H9 (cell line): ENCODE results near the gene EFNA3. TPM values are rescaled to one million over a fixed set of nuclear protein-coding genes. Genes with fewer than 3 reads are reported as not detected.
A peak's percentile ranks its signal among the peaks of the same experiment; 100 is the strongest.

ENCODE experiments used
- DNase-seq: peaks from one replicate; pipeline ENCODE4 v3.0.0-alpha.2; 2017
- H2AFZ ChIP-seq: one replicate; pipeline ENCODE4 v1.6.1; 2013; ENCODE audit warnings: mild to moderate bottlenecking, low read length, control low read depth, moderate library complexity
- H2AK5ac ChIP-seq: 2 replicates; pipeline ENCODE4 v1.6.1; 2013; ENCODE audit warnings: low read length, control low read depth, mixed read lengths; ENCODE audit not compliant: insufficient read length
- H2BK120ac ChIP-seq: one replicate; pipeline ENCODE4 v1.6.1; 2013; ENCODE audit warnings: low read depth, mild to moderate bottlenecking, low read length, control low read depth, inconsistent platforms; ENCODE audit not compliant: poor library complexity, severe bottlenecking
- H2BK12ac ChIP-seq: 2 replicates; pipeline ENCODE4 v1.6.1; 2013; ENCODE audit warnings: low read length, control low read depth, mixed read lengths, low read depth; ENCODE audit not compliant: insufficient read length
- H2BK15ac ChIP-seq: 2 replicates; pipeline ENCODE4 v1.6.1; 2013; ENCODE audit warnings: low read depth, low read length, control low read depth
- H2BK20ac ChIP-seq: one replicate; pipeline ENCODE4 v1.6.1; 2013; ENCODE audit warnings: low read depth, mild to moderate bottlenecking, low read length, control low read depth, inconsistent platforms; ENCODE audit not compliant: poor library complexity, severe bottlenecking
- H2BK5ac ChIP-seq: 2 replicates; pipeline ENCODE4 v1.6.1; 2013; ENCODE audit warnings: low read length, control low read depth, mixed read lengths; ENCODE audit not compliant: insufficient read length
- H3K14ac ChIP-seq: 2 replicates; pipeline ENCODE4 v1.6.1; 2013; ENCODE audit warnings: low read length, control low read depth; ENCODE audit not compliant: insufficient read depth
- H3K18ac ChIP-seq: 2 replicates; pipeline ENCODE4 v1.6.1; 2013; ENCODE audit warnings: low read depth, mild to moderate bottlenecking, mixed read lengths, low read length, control low read depth; ENCODE audit not compliant: insufficient read length
- H3K23ac ChIP-seq: 2 replicates; pipeline ENCODE4 v1.6.1; 2013; ENCODE audit warnings: low read length, control low read depth, mixed read lengths, low read depth; ENCODE audit not compliant: insufficient read length
- H3K23me2 ChIP-seq: 2 replicates; pipeline ENCODE4 v1.6.1; 2013; ENCODE audit warnings: low read depth, mild to moderate bottlenecking, mixed read lengths, low read length, control low read depth; ENCODE audit not compliant: insufficient read length, poor library complexity, severe bottlenecking
- H3K27ac ChIP-seq: 2 replicates; pipeline ENCODE4 v1.5.1; 2013; ENCODE audit warnings: low read length, control low read depth, mixed read lengths, low read depth; ENCODE audit not compliant: insufficient read length
- H3K27me3 ChIP-seq: 2 replicates; pipeline ENCODE4 v1.6.1; 2013; ENCODE audit warnings: low read length, control low read depth, inconsistent platforms; ENCODE audit not compliant: insufficient read depth
- H3K4ac ChIP-seq: 2 replicates; pipeline ENCODE4 v1.6.1; 2013; ENCODE audit warnings: low read depth, mild to moderate bottlenecking, control low read depth, inconsistent platforms, low read length, moderate library complexity
- H3K4me1 ChIP-seq: 2 replicates; pipeline ENCODE4 v1.6.1; 2013; ENCODE audit warnings: low read length, control low read depth, inconsistent platforms; ENCODE audit not compliant: insufficient read depth
- H3K4me2 ChIP-seq: 2 replicates; pipeline ENCODE4 v1.6.1; 2013; ENCODE audit warnings: low read length, control low read depth, mixed read lengths; ENCODE audit not compliant: insufficient read length, insufficient read depth
- H3K56ac ChIP-seq: 2 replicates; pipeline ENCODE4 v1.6.1; 2013; ENCODE audit warnings: low read depth, mild to moderate bottlenecking, mixed read lengths, low read length, control low read depth; ENCODE audit not compliant: insufficient read length
- H3K79me1 ChIP-seq: 2 replicates; pipeline ENCODE4 v1.6.1; 2013; ENCODE audit warnings: low read depth, mild to moderate bottlenecking, moderate library complexity, low read length, control low read depth, inconsistent platforms; ENCODE audit not compliant: insufficient read depth, poor library complexity, severe bottlenecking
- H3K79me2 ChIP-seq: 2 replicates; pipeline ENCODE4 v1.6.1; 2013; ENCODE audit warnings: low read length, control low read depth, inconsistent platforms; ENCODE audit not compliant: insufficient read depth
- H3K9ac ChIP-seq: 2 replicates; pipeline ENCODE4 v1.6.1; 2013; ENCODE audit warnings: low read length, control low read depth, mixed read lengths; ENCODE audit not compliant: insufficient read length; ENCODE audit errors: extremely low read depth
- H3K9me3 ChIP-seq: one replicate; pipeline ENCODE4 v1.6.1; 2013; ENCODE audit warnings: low read depth, low read length, inconsistent platforms; ENCODE audit not compliant: control insufficient read depth
- H3T11ph ChIP-seq: one replicate; pipeline ENCODE4 v1.6.1; 2013; ENCODE audit warnings: mild to moderate bottlenecking, low read length, control low read depth, inconsistent platforms
- H4K20me1 ChIP-seq: one replicate; pipeline ENCODE4 v1.6.1; 2013; ENCODE audit not compliant: control insufficient read depth, insufficient read length, insufficient read depth
- H4K5ac ChIP-seq: 2 replicates; pipeline ENCODE4 v1.6.1; 2013; ENCODE audit warnings: low read depth, mild to moderate bottlenecking, mixed read lengths, low read length, control low read depth; ENCODE audit not compliant: insufficient read length
- H4K8ac ChIP-seq: replicated peaks from 2 replicates; pipeline ENCODE4 v1.6.1; 2013; ENCODE audit warnings: low read length, control low read depth, mixed read lengths, low read depth; ENCODE audit not compliant: insufficient read length
- H4K91ac ChIP-seq: 2 replicates; pipeline ENCODE4 v1.6.1; 2013; ENCODE audit warnings: low read depth, mild to moderate bottlenecking, moderate library complexity, mixed read lengths, low read length, control low read depth; ENCODE audit not compliant: insufficient read length
- H3K27ac Mint-ChIP-seq, 3 experiments: 2 replicates in 2 of 3; 3 replicates in 1 of 3; pipeline ENCODE4 v1.8.0; 2020 to 2021; ENCODE audit warnings: mixed read lengths in 3 of 3, mild to moderate bottlenecking in 1 of 3, moderate library complexity in 1 of 3
- H3K27me3 Mint-ChIP-seq: 2 replicates; pipeline ENCODE4 v1.8.0; 2021; ENCODE audit warnings: low read depth, mild to moderate bottlenecking, moderate library complexity, mixed read lengths
- H3K36me3 Mint-ChIP-seq, 3 experiments: 2 replicates in 2 of 3; 3 replicates in 1 of 3; pipeline ENCODE4 v1.8.0; 2020 to 2021; ENCODE audit warnings: low read depth in 3 of 3, mixed read lengths in 3 of 3; ENCODE audit not compliant: insufficient read depth in 1 of 3
- H3K4me1 Mint-ChIP-seq, 2 experiments: 2 replicates each; pipeline ENCODE4 v1.8.0; 2020; ENCODE audit warnings: mixed read lengths in 2 of 2
- H3K4me3 Mint-ChIP-seq, 2 experiments: 2 replicates in 1 of 2; 3 replicates in 1 of 2; pipeline ENCODE4 v1.8.0; 2020 to 2021; ENCODE audit warnings: mild to moderate bottlenecking in 2 of 2, mixed read lengths in 2 of 2, moderate library complexity in 1 of 2
- H3K9me3 Mint-ChIP-seq, 2 experiments: 2 replicates in 1 of 2; 3 replicates in 1 of 2; pipeline ENCODE4 v1.8.0; 2020; ENCODE audit warnings: mild to moderate bottlenecking in 2 of 2, mixed read lengths in 2 of 2, moderate library complexity in 1 of 2
- CTCF ChIP-seq: fragments of 200-600 bp; sonication (generic); conservative IDR thresholded peaks from 3 replicates; pipeline ENCODE4 v1.8.0; 2021; ENCODE audit warnings: antibody characterized with exemption, mild to moderate bottlenecking
- WGBS: extraction: QIAGEN DNeasy Blood & Tissue Kit; methylation state at CpG from one replicate; pipeline ENCODE4 v1.1.7; 2013; ENCODE audit warnings: missing lambda C conversion rate, low lambda C conversion rate, mixed read lengths; ENCODE audit not compliant: insufficient read length; ENCODE audit errors: extremely low coverage; 5-methylcytosine and 5-hydroxymethylcytosine counted together
- total RNA-seq: library from RNA; stranded (reverse); gene quantifications from 2 replicates; pipeline ENCODE4 v1.2.1, GENCODE V29; 2021

The EFNA3 gene
- total RNA-seq, 1 experiment from 2014 or later: 3.9 TPM

- DNase-seq: peak; percentile 76
Observed at GRCh38 chr1:155134880-155135414, 56.3 kb downstream of the EFNA3 start.

More at GRCh38 chr1:155134880-155135414, 56.3 kb downstream of the EFNA3 start:
- no peak overlapping the region for H3K56ac ChIP-seq
- no peaks in the 10 kb centered on the region for H3K79me1 ChIP-seq
- Mint-ChIP-seq H3K4me3 (peak overlapping the region; percentile 93), H3K4me1 (peaks cover 30 to 31% of the 10 kb centered on the region in 2 experiments), H3K9me3 (no peaks in the 10 kb centered on the region), H3K27me3 (peaks cover 23% of the 10 kb centered on the region), H3K36me3 (peaks cover 16 to 28% (median 19%) of the 10 kb centered on the region in 3 experiments), H3K27ac (peak overlapping the region; percentile 94 to 98 (median 98))
- no CpG with 5 or more reads among the region's 18 CpGs for WGBS
- H2BK120ac ChIP-seq: no peak overlapping the region
- H2BK15ac ChIP-seq: no peak overlapping the region
- peak overlapping the region; percentile 97 for H3K4me2 ChIP-seq
- TF ChIP-seq CTCF: no peak
- H3K23ac ChIP-seq: no peak overlapping the region
- H3K23me2 ChIP-seq: peaks cover 22% of the 10 kb centered on the region
- H3K4me1 ChIP-seq: no peaks in the 10 kb centered on the region
- no peak overlapping the region for H2AFZ ChIP-seq
- H2BK5ac ChIP-seq: no peak overlapping the region
- 0 out of 2 replicates have a peak, but pooled peaks cover 3% of the 10 kb centered on the region for H3K79me2 ChIP-seq
- H4K5ac ChIP-seq: no peak overlapping the region
- H2AK5ac ChIP-seq: no peak overlapping the region
- H3K18ac ChIP-seq: no peak overlapping the region
- no peaks in the 10 kb centered on the region for H4K20me1 ChIP-seq
- no peak overlapping the region for H2BK20ac ChIP-seq
- no peaks in the 10 kb centered on the region for H3K9me3 ChIP-seq
- no peak overlapping the region for H4K8ac ChIP-seq
- H3K27me3 ChIP-seq: no peaks in the 10 kb centered on the region
- H3K14ac ChIP-seq: no peak overlapping the region; the same call in 1 of the 2 replicates
- no peak overlapping the region for H4K91ac ChIP-seq
- no peak overlapping the region for H2BK12ac ChIP-seq
- H3T11ph ChIP-seq: no peak overlapping the region
- H3K4ac ChIP-seq: no peak overlapping the region
- H3K27ac ChIP-seq: no peak overlapping the region
- peak overlapping the region; percentile 56 for H3K9ac ChIP-seq
